ENCODE results near the gene COL5A3. TPM values are rescaled to one million over a fixed set of nuclear protein-coding genes. Genes with fewer than 3 reads are reported as not detected.

Gene COL5A3
- total and polyA plus RNA-seq, 12 donors: 3.8 to 35.6 (median 10.7) TPM

DNA sequence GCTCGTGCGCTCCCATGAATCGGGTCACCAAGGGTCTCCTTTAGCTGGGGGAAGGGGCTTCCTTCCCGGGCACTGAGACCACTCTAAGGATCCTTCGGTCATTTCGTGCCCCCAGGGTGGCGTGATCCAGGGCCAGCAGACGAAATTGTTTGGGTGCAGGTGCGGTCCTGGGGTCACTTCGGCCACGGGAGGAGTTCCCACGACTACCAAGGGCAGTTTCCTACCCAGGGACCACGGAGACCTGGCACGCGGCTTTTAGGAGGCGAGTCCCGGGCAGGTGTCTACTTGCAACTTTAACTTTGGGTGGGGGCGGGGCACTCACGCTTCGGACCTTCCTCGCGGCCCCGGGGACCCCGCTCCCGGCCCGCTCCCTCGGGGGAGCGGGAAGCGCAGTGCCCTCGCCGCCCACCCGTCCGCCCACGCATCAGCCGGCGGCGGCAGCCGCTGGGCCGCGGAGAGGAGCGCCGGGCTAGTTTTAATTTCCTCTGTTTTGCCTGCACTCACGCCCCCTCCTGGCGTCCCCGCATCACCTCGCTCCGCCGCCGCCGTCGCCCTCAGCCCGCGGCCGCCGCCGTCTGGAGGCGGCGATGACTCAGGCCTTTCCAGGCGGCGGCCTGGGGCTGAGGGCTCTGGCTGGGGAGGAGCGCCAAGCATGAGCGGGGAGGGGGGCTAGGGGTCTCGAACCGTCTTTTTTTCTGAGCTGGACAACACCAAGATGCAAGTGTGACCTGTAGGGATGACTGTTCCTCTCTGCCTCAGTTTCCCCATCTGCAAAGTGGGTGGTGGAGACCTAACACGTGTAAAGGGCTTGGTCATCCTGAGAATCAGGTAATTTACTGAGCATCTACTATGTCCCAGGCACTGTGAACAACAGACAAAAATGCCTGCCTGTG lies 95.7 kb downstream of the COL5A3 start:
- H3K36me3 ChIP-seq: no peaks in the 10 kb centered on the region
- H3K4me1 ChIP-seq: peaks cover 5 to 20% (median 14%) of the 10 kb centered on the region in 9 donors
- TF ChIP-seq CTCF (IDR thresholded peaks at IDR 0.05): peak in 8 of 9 donors; percentile 40 to 70 (median 60)
- H3K27me3 ChIP-seq: peaks cover 10 to 89% (median 51%) of the 10 kb centered on the region in 7 donors
- peak; percentile 66 to 85 (median 80) for ATAC-seq
- peak; percentile 49 to 70 for DNase-seq
- H3K9me3 ChIP-seq: no peaks in the 10 kb centered on the region
- 1% methylated on average over 64 to 65 of the region's 65 CpGs for WGBS, 2 donors
- intact Hi-C loops (cut with DNase I): loop anchor here in 1 of 10 donors (10.0 kb wide), 1 partner anchor 70 kb away; no protein-coding TSS in a partner anchor
- H3K4me3 ChIP-seq: peak overlapping the region; percentile 15 to 57 (median 46)
- H3K27ac ChIP-seq: peak overlapping the region in 1 of 10 donors; percentile 28

DNA sequence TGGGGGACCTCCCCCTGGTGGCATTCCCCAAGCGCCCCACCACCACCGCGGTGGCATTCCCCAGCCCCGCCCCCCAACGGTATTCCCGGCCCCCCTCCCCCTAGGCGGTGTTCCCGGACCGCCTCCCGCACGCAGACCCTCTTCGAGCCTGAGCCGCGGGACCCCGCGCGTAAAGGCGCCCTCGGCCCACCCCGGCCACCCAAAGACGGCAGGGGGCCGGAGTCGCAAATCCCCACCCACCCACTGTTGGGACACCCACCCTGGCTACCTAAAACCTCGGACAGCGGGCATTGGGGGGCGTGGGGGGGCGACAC lies 96.3 kb downstream of the COL5A3 start:
- TF ChIP-seq CTCF (IDR thresholded peaks at IDR 0.05): no peak
- Histone ChIP-seq H3K4me3 (peak overlapping the region; percentile 15 to 57 (median 46)), H3K4me1 (peaks cover 5 to 20% (median 14%) of the 10 kb centered on the region in 9 donors), H3K27ac (peak overlapping the region in 1 of 10 donors; percentile 28), H3K27me3 (peaks cover 10 to 92% (median 51%) of the 10 kb centered on the region in 7 donors), H3K9me3 (no peaks in the 10 kb centered on the region), H3K36me3 (no peaks in the 10 kb centered on the region)
- intact Hi-C loops (cut with DNase I): loop anchor here in 1 of 10 donors (10.0 kb wide), 1 partner anchor 69 kb away; no protein-coding TSS in a partner anchor
- DNase-seq: no peak
- ATAC-seq: peak in 2 of 8 donors; percentile 7 to 10
- 0% methylated on average over 25 to 26 of the region's 27 CpGs for WGBS, 2 donors

GRCh38 chr19:9913237-9914000 lies 96.9 kb downstream of the COL5A3 start:
- H3K36me3 ChIP-seq: no peaks in the 10 kb centered on the region
- ATAC-seq (peak in 2 of 8 donors; percentile 21 to 25), DNase-seq (no peak)
- H3K4me3 ChIP-seq: peak overlapping the region; percentile 15 to 57 (median 46)
- H3K4me1 ChIP-seq: peaks cover 5 to 20% (median 14%) of the 10 kb centered on the region in 9 donors
- WGBS, 2 donors: 1 to 2% methylated on average over 60 to 88 of the region's 95 CpGs
- peaks cover 10 to 92% (median 51%) of the 10 kb centered on the region in 7 donors for H3K27me3 ChIP-seq
- TF ChIP-seq CTCF (IDR thresholded peaks at IDR 0.05): no peak
- intact Hi-C loops (cut with DNase I): loop anchor here in 1 of 10 donors (10.0 kb wide), 1 partner anchor 69 kb away; no protein-coding TSS in a partner anchor
- no peak overlapping the region for H3K27ac ChIP-seq
- H3K9me3 ChIP-seq: no peaks in the 10 kb centered on the region

All from heart right ventricle (tissue), 16 donors.